HG03520 (cell line): Measurements from ENCODE around the gene PLRG1.
"Not testable (repeated sequence)": the region's sequence is repeated elsewhere in the genome, so short reads cannot be mapped to it uniquely, and the experiment has no call there.

Source experiments
- ATAC-seq: cut with Tn5 transposase; IDR thresholded peaks from one replicate; pipeline ENCODE4 v1.9.1; 2021; ENCODE audit warnings: mild to moderate bottlenecking, moderate library complexity; ENCODE audit not compliant: unreplicated experiment

PLRG1 gene

DNA sequence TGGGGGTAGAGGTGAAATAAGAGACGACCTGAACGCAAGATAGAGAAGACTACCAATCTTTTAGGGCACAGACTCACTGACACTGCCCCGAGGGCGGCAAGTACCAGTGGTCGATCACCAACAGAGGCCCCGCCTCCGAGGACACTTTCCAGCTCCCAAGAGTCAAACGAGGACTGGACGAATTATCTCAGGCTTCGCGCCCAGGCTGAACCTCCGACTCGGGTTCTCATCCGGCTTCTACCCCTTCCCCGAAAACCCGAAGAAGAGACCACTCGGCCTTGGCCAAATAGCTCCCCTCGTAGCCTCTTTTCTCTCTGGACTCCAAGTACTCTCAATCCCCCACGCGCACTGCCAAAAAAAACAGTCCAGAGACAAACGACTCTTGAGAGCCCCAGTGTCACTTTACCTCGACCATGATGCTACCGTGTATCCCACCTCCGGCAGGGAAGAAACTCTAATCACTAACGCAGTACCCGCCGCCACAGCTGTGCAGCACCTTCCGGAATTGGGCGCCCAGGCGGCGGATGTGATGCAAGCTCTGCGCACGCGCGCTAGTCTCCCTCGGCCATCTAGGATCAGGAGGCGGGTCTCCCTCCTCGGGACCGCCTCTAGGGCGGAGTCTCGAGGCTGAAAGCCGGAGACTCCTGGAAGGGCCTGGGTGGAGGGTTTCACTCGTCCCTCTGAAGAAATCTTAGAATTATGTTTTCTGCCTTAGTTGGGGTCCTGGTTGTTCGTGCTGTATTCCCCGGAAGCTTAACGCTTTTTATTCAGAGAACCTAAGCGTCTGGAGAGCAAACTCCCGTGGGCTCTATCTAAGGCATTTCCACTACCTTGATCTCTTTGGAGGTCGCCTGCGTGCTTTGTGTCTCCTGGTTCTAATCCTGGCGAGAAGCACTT lies at the start of gene PLRG1:
Gene PLRG1 (minus strand): TSS at position 507 of the 897 bp plus-strand sequence. CDS start 92 bp downstream, at position 415.
- peak; percentile 99 for ATAC-seq

DNA sequence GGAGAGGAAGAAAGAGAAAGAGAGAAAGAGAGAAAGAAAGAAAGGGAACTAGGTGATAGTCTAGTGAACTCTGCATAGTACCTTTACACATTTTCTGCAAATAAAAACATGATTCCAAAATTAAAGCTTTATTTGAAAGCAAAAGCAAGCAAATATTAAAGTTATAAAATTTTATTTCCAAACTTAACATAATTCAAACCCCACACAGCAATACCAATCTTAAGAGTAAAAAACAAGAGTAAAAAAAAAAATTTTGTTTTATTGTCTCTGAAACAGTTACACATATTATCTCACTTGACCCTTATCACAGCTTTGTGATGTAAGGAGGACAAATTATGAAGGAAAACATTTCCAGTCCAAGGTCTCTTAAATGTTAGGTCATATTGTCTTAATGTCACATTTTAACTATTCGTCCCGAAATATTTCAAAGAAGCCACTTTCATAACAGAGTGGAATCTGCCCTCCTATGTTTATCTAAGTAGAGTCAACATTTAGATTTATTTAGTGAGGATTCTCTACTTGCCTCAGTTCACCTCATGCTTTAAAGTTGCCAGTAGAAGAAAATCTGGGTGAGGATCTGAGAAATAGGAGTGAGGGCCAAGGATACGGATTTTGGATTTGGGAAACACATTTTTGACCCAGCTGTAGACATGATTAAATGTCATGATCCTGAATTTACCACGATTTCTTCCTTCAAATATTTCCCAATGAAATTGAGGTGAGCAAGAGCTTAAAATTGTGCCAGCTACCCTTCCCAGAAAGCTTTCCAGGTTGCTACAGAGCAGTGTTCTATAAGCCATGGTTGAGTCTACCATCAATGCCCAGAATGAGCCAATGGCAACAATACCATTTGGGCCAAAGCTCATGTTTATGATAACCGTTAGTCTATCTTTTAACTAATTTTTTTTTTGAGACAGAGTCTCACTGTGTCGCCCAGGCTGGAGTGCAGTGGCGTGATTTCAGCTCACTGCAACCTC lies 47.9 kb upstream of the PLRG1 start:
- no peak for ATAC-seq

DNA sequence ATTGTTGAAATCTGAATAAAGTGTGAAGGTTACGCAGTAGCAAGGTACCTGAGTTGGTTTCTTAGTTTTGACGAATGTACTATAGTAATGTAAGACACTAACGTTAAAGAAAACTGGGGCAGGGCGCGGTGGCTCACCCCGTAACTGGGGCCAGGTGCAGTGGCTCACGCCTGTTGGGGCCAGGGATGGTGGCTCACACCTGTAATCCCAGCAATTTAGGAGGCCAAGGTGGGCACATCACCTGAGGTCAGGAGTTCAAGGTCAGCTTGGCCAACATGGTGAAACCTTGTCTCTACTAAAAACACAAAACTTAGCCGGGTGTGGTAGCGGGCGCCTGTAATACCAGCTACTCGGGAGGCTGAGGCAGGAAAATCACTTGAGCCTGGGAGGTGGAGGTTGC lies 47.1 kb upstream of the PLRG1 start:
- not testable (repeated sequence) for ATAC-seq

DNA sequence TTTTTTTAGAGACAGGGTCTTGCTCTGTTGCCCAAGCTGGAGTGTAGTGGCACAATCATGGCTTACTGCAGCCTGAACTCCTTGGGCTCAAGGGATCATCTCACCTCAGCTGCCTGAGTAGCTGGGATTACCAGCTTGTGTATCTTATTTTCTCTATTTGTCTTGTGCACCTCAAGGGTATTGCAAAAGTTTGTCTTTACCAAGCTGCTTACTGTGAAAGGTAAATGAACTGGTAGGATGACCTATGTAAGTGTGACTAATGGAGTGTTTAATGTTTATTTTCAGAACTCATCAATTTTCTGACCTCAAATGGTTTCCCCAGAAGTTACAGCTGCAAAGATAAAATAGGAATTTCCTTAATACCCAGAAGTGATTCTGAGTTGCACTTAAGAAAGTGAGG lies 45.6 kb upstream of the PLRG1 start:
- no peak for ATAC-seq

DNA sequence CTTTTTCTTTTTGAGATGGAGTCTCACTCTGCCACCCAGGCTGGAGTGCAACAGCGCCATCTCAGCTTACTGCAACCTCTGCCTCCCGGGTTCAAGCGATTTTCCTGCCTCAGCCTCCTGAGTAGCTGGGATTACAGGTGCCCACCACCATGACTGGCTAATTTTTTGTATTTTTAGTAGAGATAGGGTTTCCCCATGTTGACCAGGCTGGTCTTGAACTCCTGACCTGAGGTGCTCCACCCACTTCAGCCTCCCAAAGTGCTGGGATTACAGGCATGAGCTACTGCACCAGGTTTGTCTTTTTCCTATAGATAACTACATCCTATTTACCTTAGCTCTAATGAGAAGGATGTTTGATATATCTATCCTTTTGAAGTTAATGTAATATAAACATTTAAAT lies 44.1 kb upstream of the PLRG1 start:
- not testable (repeated sequence) for ATAC-seq

DNA sequence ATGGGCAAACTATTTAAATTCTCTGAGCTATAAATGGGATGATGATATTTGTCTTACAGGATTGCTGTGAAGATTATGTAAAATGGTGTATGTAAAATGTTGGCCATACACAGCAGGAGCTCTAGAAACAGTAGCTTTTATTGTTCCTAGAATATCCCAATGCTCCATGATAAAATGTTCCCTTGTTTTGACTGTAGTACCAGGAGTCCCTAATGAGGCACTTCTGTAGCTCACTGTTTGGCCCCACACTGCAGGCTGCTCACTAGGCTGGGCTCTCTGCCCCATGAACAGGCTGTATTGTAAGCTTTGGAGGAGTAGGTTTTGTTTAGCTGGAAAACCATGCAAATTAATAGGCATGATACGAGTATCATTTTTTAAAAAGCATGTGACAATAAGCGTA lies 43.7 kb upstream of the PLRG1 start:
- ATAC-seq = no peak

DNA sequence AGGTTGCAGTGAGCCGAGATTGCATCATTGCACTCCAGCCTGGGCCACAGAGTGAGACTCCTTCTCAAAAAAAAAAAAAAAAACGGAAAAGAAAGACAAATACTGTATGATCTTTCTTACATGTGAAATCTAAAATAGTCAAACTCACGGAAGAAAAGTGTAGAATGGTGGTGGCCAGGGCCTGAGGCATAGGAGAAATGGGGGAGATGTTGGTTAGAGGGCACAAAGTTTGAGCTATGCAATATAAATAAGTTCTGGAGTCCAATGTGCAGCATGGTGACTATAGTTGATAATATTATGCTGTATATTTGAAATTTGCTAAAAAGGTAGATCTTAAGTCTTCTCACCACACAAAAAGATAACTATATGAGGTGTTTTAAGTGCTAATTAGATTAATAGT lies 41.7 kb upstream of the PLRG1 start:
- no peak for ATAC-seq

DNA sequence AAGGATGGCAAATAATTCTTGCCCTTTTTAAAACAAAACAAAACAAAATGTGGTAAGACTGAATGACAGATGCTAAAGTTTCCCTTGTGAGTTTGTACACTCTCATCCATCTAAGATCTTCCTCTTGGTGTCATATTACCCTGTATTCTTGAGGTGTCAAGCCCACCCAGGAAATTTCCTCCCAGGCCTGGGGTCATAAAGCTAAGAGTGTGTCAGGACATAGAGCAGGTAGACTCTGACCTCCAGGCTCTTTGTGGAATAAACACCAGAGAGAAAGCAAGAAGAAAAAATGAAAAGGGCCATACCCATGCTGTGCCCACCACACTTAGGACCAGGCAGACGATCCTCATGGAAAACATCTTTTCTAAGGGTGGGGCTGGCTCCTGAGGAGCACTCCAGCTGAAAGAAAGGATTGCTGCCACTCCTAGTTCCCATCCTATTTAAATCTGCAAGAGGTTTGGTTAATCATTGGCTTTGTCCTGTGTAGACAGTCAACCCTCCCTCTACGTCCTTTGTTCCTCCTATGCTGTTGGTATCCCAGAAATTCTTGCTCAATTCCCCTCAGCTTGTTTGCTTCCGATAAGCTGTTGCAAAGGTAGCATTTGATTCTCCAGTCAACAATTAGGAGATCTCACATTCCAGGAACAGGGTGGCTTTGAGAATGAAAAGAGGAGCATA lies 40.3 kb upstream of the PLRG1 start, which contains the start of gene FGA:
Gene FGA (minus strand): TSS at position 414 of the 678 bp plus-strand sequence. CDS start 55 bp downstream, at position 359.
- ATAC-seq = no peak

DNA sequence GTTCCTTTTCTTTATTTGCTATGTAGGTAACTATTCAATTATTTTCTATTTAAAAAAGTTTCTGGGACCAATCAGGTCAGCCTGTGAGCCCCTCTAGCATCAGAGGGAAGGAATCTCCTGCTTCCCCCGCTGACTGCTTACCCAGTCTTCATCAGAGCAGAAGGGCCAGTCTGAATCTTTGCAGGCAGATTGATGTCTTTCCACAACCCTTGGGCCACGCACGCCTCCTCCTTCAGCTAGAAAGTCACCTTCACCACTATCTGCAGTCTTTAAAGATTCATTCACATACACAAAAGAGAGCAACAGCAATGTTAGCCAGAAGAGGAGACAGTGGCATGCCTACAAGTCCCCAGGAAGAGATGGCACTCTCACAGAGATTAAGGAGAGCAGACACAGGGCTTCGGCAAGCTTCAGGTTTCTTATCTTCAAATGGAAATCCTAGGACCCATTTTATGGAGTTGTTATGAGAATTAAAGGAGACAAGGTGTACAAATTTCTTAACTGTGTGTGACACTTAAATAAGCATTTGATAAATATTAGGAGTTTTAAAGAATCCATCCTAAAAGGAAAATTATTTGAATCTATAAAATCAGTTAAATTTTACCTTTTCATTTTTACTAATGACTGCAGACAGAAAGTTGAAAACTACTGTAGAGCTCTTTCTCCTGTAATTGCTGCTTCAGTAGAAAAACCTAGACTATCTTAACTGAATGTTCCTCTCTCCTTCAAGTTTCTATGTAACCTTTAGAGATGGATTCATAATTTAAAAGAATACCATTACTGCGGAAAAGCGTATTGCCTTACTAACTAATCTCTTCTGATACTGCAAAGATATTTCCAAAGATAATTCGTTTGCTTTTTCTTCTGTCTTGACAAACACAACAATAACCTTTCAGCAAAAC lies 39.3 kb upstream of the PLRG1 start:
- no peak for ATAC-seq

DNA sequence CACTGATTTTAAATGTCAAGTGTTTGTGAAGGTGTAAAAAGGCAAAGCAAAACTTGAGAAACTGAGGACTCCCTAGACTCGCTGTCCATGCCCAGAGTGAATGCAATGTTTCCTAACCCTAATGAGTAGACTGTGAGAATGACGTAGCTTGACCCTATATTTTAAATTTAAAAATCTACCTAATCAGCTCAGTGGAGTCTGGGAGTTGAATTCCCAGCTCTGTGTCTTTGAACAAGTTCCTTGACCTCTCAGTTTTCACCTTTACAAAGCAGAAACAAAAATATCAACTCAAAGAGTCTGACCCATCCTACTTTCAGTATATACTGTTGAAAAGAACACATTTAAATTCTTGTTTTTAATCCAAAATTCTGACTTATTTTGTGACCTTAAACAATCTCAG lies 38.0 kb upstream of the PLRG1 start:
- no peak for ATAC-seq

DNA sequence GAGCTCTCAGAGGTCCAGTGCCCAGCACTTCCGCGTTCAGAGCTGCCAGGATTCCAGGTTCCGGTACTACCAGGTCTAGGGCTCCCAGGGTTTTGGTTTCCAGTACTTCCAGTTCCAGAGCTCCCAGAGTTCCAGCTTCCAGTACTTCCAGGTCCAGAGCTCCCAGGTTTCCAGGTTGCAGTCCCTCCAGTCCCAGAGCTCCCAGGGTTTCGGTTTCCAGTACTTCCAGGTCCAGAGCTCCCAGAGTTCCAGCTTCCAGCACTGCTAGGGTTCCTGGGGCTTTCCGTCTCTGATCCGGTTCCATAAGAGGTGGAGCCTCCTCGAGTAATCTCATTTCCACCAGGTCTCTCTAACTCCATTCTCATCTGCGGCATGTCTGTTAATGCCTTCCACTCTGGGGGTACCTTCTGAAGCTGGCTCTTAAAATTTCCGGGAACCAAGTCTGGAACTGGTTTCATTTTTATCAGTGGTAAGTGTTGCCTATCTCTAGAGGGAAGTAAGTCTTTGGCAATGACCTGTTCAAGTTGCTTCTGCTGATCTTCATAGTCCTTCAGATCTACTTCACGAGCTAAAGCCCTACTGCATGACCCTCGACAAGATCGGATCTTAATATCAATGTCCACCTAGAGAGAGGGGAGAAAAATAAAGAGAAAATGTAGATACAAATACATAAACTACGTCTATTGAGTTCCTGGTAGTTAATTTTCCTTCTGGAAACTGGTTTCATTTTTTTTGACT lies 36.3 kb upstream of the PLRG1 start:
- ATAC-seq = no peak

DNA sequence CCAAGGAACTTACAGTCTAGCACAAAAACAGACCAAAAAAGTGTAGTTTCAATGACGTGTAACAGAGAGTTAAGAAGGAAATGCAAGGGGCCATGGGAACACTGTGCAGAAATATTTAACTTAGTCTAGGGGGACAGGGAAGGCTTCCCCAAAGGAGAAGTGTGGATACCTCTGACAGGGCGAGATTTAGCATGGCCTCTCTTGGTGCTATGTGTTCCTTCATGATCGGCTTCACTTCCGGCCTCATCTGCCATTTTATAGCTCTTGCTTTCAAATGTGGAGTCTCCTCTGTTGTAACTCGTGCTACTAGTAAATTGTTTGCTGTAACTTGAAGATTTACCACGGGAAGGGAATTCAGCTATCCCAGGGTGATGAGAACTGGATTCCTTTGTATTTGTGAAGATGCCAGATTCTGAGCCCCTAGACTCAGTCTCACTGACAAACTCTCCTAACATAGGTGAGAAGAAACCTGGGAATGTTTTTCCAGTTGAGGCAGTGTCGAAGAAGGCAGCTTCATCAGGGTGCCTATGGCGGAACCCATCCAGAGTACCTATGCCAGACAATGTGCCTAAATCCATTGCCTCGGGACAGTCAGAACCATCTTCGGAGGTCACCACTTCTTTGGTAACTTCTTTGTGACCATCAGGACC lies 35.3 kb upstream of the PLRG1 start:
- ATAC-seq = no peak

DNA sequence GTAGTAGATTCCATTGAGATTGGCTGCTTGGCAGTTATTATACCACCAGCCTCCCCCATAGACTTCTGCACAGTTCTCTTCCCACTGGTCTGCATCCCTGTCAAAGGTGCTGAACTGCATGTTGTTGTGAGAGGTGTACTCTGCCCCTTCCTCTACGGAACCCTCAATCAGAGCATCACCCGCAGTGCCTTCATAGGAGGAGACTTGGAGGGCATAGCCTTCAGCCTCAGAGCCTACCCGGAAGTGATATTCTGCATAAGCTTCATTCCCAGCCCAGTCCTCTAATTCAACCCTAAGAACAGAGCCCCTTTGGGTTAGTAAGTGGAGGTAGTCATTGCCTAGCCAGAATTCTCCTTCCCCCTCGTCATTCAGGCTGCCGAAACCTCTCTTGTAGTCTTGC lies 34.1 kb upstream of the PLRG1 start:
- ATAC-seq = no peak

DNA sequence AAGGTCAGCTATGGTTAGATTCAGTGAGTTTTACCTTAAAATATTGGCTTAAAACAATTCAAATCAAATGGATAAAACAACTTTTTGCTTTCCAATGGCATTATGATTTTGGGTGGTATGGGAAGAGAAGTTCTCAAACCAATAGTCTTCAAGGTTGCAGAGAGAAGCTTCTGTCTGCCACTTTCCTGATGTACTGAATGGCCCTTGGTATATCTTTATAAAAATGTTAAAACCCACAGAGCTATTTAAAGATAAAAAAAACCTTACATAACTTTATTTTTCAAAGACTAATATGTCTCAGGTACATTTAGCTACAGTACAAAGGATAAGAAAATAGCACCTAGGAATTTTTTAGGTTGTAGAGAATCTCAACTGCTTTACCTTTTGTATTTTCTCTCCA lies 33.5 kb upstream of the PLRG1 start:
- ATAC-seq = no peak

DNA sequence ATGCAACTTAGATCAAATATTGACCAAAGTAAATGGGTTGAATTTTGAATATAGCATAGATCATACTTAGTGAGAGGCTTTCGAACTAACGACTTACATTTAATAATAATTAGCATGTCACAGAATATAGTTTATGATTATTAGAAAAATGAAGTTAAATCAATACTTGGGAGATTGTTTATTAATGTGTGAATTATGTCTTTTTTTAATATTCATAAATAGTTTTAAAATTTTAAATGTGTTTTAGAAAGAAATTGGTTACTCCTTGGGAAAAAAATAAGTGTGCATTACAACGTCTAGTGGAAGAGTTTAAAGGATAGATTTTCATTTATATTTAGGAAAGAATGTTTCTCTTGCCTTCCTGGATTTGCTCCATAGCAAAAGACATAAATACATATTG lies 33.0 kb upstream of the PLRG1 start:
- no peak for ATAC-seq

DNA sequence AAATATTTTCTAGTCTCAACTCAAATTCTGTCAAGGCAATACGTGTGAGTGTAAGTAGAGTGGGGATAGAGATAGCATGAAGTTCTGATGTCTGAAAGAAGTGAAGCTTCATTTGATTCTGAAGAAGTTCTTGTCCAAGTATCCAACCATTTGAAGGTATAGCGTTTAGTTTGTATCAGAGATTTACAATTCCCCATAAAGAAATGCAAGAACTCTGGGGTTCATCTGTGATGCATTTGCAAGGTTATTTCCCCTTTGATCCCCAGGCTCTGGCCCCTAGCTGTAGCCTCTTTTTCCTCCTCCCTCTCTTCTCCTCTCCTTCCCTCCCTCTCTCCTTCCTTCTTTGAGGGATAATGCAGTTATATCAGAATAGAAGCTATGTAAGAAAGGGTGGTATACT lies 32.5 kb upstream of the PLRG1 start:
- no peak for ATAC-seq

DNA sequence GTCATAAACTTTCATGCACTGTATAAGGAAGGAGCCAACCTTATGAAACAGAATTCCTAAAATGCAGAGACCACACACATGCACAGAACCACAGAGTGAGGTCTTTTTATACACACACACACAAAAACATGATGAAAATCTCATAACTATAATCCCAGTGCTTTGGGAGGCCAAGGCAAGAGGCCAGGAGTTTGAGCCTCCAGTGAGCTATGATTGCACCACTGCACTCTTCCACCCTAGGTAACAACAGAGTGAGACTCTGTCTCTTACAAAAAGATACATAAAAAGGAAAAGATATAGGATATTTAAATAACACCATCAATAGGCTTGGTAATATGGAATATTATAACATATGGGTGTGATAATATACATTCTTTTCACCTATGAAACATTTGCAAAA lies 29.7 kb upstream of the PLRG1 start:
- ATAC-seq = no peak

DNA sequence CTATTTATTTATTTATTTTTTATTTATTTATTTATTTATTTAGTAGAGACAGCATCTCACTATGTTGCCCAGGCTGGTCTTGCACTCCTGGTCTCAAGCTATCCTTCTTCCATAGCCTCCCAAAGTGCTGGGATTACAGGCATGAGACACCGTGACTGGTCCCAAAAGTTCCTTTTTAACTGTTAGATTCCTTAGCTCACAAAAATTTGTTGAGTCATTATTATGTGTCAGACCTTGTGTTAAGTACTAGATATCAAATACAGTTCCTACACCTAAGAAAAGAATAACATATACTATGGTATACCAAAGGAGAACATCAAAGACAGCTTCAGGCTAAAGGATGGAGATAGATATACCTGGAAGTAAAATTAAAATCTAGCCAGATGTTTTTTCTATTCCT lies 28.7 kb upstream of the PLRG1 start:
- no peak for ATAC-seq

DNA sequence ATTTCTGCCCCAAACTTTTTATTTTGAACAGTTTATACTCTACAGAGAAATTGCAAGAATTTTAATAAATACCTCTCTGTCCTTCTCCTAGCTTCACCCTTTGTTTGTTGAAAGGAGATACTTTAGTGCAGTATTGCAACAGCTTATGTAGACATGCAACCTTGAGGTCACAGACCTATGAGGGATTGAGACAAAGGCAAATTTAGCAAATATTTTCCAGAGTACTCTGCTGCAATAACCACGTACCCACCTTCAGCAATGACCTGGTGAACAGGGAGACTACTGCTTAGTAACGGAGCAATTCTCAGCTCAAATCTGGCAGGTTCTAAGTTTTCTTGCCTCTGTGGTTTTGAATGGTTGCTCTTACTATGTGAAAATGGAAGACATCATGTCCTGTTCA lies 27.1 kb upstream of the PLRG1 start:
- no peak for ATAC-seq
